ENCODE results near the gene CEP128.

DNA sequence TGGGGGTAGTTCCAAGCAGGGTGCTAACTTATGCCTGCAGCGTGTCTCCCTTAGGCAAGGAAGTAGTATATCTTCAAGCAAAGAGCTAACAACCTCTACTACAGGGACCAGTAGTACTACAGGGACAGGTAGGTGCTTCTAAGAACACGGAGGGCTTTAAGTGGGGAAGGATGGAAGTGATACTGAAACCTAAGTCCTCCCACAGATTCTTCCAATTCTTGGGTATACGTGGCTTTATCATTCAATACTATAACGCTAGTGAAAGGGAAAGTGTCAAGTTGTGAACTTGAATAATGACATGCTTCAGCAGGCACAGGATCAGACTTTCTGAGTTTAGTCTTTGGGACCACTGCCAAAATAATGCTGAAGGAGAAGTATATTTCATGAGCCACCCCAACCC lies 241.7 kb downstream of the CEP128 start:
- TF ChIP-seq BHLHE40 (IDR thresholded peaks at IDR 0.05; ENCODE audit: borderline replicate concordance) (no peak), TARDBP (IDR thresholded peaks at IDR 0.05) (no peak), ZNF384 (IDR thresholded peaks at IDR 0.05) (no peak), SUZ12 (IDR thresholded peaks at IDR 0.05) (no peak), FOXM1 (IDR thresholded peaks at IDR 0.05; ENCODE audit: borderline replicate concordance) (no peak), HDGF (IDR thresholded peaks at IDR 0.05; ENCODE audit: borderline replicate concordance) (no peak), SP1 (IDR thresholded peaks at IDR 0.05) (no peak)
- TF ChIP-seq, protein P1, sequence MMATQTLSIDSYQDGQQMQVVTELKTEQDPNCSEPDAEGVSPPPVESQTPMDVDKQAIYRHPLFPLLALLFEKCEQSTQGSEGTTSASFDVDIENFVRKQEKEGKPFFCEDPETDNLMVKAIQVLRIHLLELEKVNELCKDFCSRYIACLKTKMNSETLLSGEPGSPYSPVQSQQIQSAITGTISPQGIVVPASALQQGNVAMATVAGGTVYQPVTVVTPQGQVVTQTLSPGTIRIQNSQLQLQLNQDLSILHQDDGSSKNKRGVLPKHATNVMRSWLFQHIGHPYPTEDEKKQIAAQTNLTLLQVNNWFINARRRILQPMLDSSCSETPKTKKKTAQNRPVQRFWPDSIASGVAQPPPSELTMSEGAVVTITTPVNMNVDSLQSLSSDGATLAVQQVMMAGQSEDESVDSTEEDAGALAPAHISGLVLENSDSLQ (IDR thresholded peaks at IDR 0.05) = no peak

Data from HEK293T (cell line).